IPS-11a (cell line): Measurements from ENCODE around the gene PLPPR1.

ENCODE experiments used
- H3K4me3 ChIP-seq: one replicate; pipeline ENCODE4 v1.5.1; 2013; ENCODE audit warnings: low read depth, low read length, control low read depth

Gene PLPPR1

GRCh38 chr9:101047848-101048397 lies 19.4 kb downstream of the PLPPR1 start:
- no peak overlapping the region for H3K4me3 ChIP-seq

- H3K4me3 ChIP-seq: no peak overlapping the region
These were observed 22.1 kb downstream of the PLPPR1 start for GRCh38 chr9:101050650-101051049.

GRCh38 chr9:101054657-101055056 lies 26.1 kb downstream of the PLPPR1 start:
- H3K4me3 ChIP-seq: no peak overlapping the region

GRCh38 chr9:101055516-101055915 lies 27.0 kb downstream of the PLPPR1 start:
- H3K4me3 ChIP-seq: no peak overlapping the region

- H3K4me3 ChIP-seq: no peak overlapping the region
These were observed 34.2 kb downstream of the PLPPR1 start for GRCh38 chr9:101062686-101063085.

- H3K4me3 ChIP-seq: no peak overlapping the region
These were observed 34.7 kb downstream of the PLPPR1 start for GRCh38 chr9:101063192-101063591.

GRCh38 chr9:101064206-101064605 lies 35.7 kb downstream of the PLPPR1 start:
- no peak overlapping the region for H3K4me3 ChIP-seq

GRCh38 chr9:101065930-101066329 lies 37.4 kb downstream of the PLPPR1 start:
- no peak overlapping the region for H3K4me3 ChIP-seq

GRCh38 chr9:101068696-101069095 lies 40.2 kb downstream of the PLPPR1 start:
- no peak overlapping the region for H3K4me3 ChIP-seq

GRCh38 chr9:101072259-101072658 lies 43.7 kb downstream of the PLPPR1 start:
- no peak overlapping the region for H3K4me3 ChIP-seq

- no peak overlapping the region for H3K4me3 ChIP-seq
These were observed 44.6 kb downstream of the PLPPR1 start for GRCh38 chr9:101073122-101073521.

- H3K4me3 ChIP-seq: no peak overlapping the region
These were observed 53.1 kb downstream of the PLPPR1 start for GRCh38 chr9:101081641-101082040.

GRCh38 chr9:101083448-101084202 lies 55.1 kb downstream of the PLPPR1 start:
- H3K4me3 ChIP-seq: no peak overlapping the region

- H3K4me3 ChIP-seq: no peak overlapping the region
These were observed 58.9 kb downstream of the PLPPR1 start for GRCh38 chr9:101087426-101087825.

GRCh38 chr9:101092922-101093321 lies 64.4 kb downstream of the PLPPR1 start:
- no peak overlapping the region for H3K4me3 ChIP-seq

GRCh38 chr9:101093620-101094019 lies 65.1 kb downstream of the PLPPR1 start:
- no peak overlapping the region for H3K4me3 ChIP-seq

GRCh38 chr9:101094686-101095085 lies 66.2 kb downstream of the PLPPR1 start:
- H3K4me3 ChIP-seq: no peak overlapping the region

GRCh38 chr9:101097210-101097609 lies 68.7 kb downstream of the PLPPR1 start:
- H3K4me3 ChIP-seq: no peak overlapping the region

- H3K4me3 ChIP-seq: no peak overlapping the region
These were observed 69.9 kb downstream of the PLPPR1 start for GRCh38 chr9:101098392-101098791.

- H3K4me3 ChIP-seq: no peak overlapping the region
These were observed 85.8 kb downstream of the PLPPR1 start for GRCh38 chr9:101114317-101114716.

- H3K4me3 ChIP-seq: no peak overlapping the region
These were observed 86.6 kb downstream of the PLPPR1 start for GRCh38 chr9:101115102-101115501.

- H3K4me3 ChIP-seq: no peak overlapping the region
These were observed 88.6 kb downstream of the PLPPR1 start for GRCh38 chr9:101117161-101117560.
